Measurements from ENCODE around the gene SPATA18. TPM values are rescaled to one million over a fixed set of nuclear protein-coding genes. Genes with fewer than 3 reads are reported as not detected.
"Not testable (repeated sequence)": the region's sequence is repeated elsewhere in the genome, so short reads cannot be mapped to it uniquely, and the experiment has no call there.

SPATA18 gene
- total RNA-seq, 6 experiments from 2014 or later = 6.9 to 12.9 (median 12.0) TPM

DNA sequence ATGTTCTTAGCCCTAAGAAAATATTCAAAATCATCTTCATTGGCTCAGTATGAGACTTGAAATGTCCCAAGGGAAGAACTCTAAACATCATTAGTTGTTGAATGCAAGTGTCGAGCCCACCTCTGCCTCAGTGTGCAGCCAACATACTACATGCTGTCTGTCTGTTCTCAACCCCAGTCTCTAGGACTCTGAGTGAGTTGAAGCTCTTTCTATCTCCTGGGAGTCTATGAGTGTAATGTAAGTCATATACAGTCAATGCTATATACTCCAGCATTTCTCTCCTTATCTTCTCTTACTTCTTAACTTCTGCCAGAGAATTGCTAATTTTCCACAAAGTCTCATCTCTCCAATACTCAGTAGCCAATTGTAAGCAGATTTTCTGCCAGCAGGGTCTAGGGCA is 61.3 kb downstream of the SPATA18 start:
- peaks cover 6% of the 10 kb centered on the region for H3K4me1 Mint-ChIP-seq (ENCODE audit: low read depth)
- TF ChIP-seq, protein P1, sequence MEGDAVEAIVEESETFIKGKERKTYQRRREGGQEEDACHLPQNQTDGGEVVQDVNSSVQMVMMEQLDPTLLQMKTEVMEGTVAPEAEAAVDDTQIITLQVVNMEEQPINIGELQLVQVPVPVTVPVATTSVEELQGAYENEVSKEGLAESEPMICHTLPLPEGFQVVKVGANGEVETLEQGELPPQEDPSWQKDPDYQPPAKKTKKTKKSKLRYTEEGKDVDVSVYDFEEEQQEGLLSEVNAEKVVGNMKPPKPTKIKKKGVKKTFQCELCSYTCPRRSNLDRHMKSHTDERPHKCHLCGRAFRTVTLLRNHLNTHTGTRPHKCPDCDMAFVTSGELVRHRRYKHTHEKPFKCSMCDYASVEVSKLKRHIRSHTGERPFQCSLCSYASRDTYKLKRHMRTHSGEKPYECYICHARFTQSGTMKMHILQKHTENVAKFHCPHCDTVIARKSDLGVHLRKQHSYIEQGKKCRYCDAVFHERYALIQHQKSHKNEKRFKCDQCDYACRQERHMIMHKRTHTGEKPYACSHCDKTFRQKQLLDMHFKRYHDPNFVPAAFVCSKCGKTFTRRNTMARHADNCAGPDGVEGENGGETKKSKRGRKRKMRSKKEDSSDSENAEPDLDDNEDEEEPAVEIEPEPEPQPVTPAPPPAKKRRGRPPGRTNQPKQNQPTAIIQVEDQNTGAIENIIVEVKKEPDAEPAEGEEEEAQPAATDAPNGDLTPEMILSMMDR (IDR thresholded peaks at IDR 0.05) = no peak
- H3K27ac Mint-ChIP-seq = no peak overlapping the region
- no peak for DNase-seq
- no peaks in the 10 kb centered on the region for H3K36me3 Mint-ChIP-seq (ENCODE audit: low read depth)
- no peaks in the 10 kb centered on the region; the same call in 1 of the 2 replicates for H3K27me3 Mint-ChIP-seq (ENCODE audit: insufficient read depth)
- no peak overlapping the region for H3K4me3 Mint-ChIP-seq
- no peaks in the 10 kb centered on the region for H3K9me3 Mint-ChIP-seq

DNA sequence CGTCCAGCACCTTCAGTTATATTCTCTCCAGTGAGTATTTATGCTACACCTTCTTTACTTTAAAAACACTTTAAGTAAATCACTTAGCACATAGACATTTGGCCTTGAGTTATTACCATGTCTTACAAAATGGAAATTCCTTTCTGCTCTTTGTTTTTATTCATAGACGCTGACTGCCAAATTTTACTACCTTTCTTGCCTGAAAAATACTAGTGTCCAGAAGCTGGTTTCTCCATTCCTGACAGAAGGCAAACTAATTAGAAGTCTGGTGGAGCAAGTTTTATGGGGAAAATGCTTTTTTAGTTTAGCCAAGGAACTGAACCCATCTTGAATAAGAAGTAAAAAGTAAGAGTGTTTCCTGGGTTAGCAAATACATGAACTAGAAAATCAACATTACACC is 65.5 kb downstream of the SPATA18 start:
- Mint-ChIP-seq H3K9me3 (no peaks in the 10 kb centered on the region), H3K4me3 (no peak overlapping the region), H3K36me3 (ENCODE audit: low read depth) (no peaks in the 10 kb centered on the region), H3K4me1 (ENCODE audit: low read depth) (no peaks in the 10 kb centered on the region), H3K27ac (no peak overlapping the region), H3K27me3 (ENCODE audit: insufficient read depth) (peaks cover 2% of the 10 kb centered on the region; the same call in 1 of the 2 replicates)
- TF ChIP-seq, protein P1 (IDR thresholded peaks at IDR 0.05) = no peak
- no peak for DNase-seq

DNA sequence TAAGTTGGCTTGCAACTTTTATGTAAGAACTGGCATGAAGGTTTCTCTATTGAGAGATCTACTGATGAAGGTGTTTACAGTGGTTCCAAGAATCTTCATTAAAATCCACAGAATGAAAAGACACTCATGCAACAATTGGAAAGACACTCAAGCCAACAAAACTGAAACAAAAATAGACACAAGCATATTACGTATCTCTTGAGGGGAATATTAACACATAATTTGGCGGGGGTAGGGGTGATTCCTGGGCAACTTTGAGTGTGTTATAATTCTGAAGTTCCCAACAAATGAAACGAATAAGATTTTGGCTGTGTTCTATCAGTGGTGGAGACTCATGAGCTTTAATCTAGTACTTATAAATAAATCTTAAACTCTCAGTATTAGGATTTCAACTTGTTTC is 75.1 kb downstream of the SPATA18 start:
- no peak overlapping the region for H3K27ac Mint-ChIP-seq
- DNase-seq = no peak
- no peaks in the 10 kb centered on the region for H3K9me3 Mint-ChIP-seq
- no peaks in the 10 kb centered on the region for H3K4me1 Mint-ChIP-seq (ENCODE audit: low read depth)
- peaks cover 19% of the 10 kb centered on the region for H3K27me3 Mint-ChIP-seq (ENCODE audit: insufficient read depth)
- TF ChIP-seq, protein P1 (IDR thresholded peaks at IDR 0.05) = no peak
- no peaks in the 10 kb centered on the region for H3K36me3 Mint-ChIP-seq (ENCODE audit: low read depth)
- no peak overlapping the region for H3K4me3 Mint-ChIP-seq

DNA sequence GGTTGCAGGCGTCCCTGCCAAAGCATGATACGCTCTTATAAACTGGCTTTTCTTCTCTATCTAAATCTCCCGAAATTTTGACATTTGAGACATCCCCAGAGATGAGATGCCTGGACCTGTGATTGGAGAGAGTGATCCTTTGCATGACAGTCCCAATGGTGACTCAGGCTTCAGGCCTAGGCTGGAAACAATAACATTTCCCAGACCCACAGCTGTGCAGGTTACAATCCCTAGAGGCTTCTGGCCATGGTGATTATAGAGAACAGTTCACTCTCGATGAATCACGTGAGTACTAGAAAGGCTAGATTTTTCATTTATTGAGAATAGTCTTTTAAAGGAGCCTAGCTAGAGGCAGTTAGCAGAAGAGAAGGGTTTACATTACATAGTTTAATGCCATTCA is 75.9 kb downstream of the SPATA18 start:
- Mint-ChIP-seq H3K4me1 (ENCODE audit: low read depth) (no peaks in the 10 kb centered on the region), H3K27me3 (ENCODE audit: insufficient read depth) (peaks cover 19% of the 10 kb centered on the region), H3K4me3 (no peak overlapping the region), H3K27ac (no peak overlapping the region), H3K36me3 (ENCODE audit: low read depth) (no peaks in the 10 kb centered on the region), H3K9me3 (no peaks in the 10 kb centered on the region)
- DNase-seq = no peak
- TF ChIP-seq, protein P1 (IDR thresholded peaks at IDR 0.05) = no peak

DNA sequence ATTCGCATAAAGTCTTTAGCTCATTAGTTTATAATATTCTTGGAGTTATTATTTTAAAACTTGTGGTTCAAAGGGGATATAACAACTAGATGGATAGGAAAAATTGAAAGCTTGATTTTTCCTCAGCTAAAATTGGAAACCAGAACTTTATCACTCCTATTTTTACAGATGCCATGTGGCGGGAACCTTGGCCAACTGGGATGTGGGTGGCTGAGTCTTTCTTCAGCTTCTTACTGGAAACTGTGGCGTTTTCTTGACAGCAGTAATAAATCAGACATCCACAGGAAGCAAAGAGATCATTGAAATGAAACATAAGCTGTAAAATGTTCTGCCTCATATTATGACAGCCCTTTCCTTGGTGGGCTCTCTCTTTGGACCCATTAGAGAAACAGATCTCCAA is 84.1 kb downstream of the SPATA18 start:
- Mint-ChIP-seq H3K4me1 (ENCODE audit: low read depth) (no peaks in the 10 kb centered on the region), H3K27ac (no peak overlapping the region), H3K36me3 (ENCODE audit: low read depth) (no peaks in the 10 kb centered on the region), H3K27me3 (ENCODE audit: insufficient read depth) (peaks cover 7% of the 10 kb centered on the region; the same call in 1 of the 2 replicates), H3K9me3 (no peaks in the 10 kb centered on the region), H3K4me3 (no peak overlapping the region)
- TF ChIP-seq, protein P1 (IDR thresholded peaks at IDR 0.05) = no peak
- DNase-seq = no peak

DNA sequence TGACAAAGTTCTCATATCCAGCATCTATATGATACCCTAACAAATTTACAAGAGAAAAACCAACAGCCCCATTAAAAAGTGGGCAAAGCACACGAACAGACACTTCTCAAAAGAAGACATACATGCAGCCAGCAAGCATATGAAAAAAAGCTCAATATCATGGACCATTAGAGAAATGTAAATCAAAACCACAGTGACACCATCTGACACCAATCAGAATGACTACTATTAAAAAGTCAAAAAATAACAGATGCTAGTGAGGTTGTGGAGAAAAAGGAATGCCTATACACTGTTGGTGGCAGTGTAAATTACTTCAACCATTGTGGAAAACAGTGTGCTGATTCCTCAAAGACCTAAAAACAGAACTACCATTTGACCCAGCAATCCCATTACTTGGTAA is 86.0 kb downstream of the SPATA18 start:
- not testable (repeated sequence) for H3K9me3 Mint-ChIP-seq; H3K4me3 Mint-ChIP-seq; DNase-seq; H3K36me3 Mint-ChIP-seq (ENCODE audit: low read depth); H3K27me3 Mint-ChIP-seq (ENCODE audit: insufficient read depth); H3K27ac Mint-ChIP-seq; H3K4me1 Mint-ChIP-seq (ENCODE audit: low read depth)

Data from HFFc6 (cell line).